Fibroblast of gingiva (primary cell): ENCODE results near the gene SPOPL.
"Not testable (repeated sequence)": the region's sequence is repeated elsewhere in the genome, so short reads cannot be mapped to it uniquely, and the experiment has no call there.

Experiments
- DNase-seq: peaks from one replicate; pipeline ENCODE4 v3.0.0-alpha.2; 2011; ENCODE audit warnings: low read depth

Gene SPOPL

GRCh38 chr2:138523673-138524042 is 22.1 kb downstream of the SPOPL start:
- not testable (repeated sequence) for DNase-seq

- not testable (repeated sequence) for DNase-seq
Observed at GRCh38 chr2:138524353-138524752, 22.8 kb downstream of the SPOPL start.

- no peak for DNase-seq
Observed at GRCh38 chr2:138531913-138532312, 30.3 kb downstream of the SPOPL start.

- no peak for DNase-seq
Observed at GRCh38 chr2:138534791-138535190, 33.2 kb downstream of the SPOPL start.

DNA sequence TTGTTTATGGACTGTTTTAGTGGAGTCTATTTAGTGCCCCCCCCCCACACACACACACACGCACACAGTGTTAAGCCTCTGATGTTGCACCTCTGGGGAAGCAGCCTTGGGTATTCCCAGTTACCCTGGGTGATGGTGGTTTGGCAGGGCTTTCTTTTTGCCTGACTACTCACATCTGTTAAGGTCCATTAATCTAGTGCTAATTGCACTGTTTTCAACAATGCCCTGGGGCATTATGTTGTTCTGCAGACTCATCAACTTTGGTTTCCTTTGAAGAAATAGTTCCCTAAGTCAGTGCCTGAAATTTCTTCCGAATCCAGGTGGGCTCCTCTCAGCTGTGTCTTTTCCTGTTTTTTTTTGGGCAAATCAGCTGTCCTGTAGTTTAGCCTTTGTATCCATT is 34.7 kb downstream of the SPOPL start:
- DNase-seq, result peak; percentile 17

GRCh38 chr2:138536740-138537139 is 35.2 kb downstream of the SPOPL start:
- DNase-seq, result no peak

DNA sequence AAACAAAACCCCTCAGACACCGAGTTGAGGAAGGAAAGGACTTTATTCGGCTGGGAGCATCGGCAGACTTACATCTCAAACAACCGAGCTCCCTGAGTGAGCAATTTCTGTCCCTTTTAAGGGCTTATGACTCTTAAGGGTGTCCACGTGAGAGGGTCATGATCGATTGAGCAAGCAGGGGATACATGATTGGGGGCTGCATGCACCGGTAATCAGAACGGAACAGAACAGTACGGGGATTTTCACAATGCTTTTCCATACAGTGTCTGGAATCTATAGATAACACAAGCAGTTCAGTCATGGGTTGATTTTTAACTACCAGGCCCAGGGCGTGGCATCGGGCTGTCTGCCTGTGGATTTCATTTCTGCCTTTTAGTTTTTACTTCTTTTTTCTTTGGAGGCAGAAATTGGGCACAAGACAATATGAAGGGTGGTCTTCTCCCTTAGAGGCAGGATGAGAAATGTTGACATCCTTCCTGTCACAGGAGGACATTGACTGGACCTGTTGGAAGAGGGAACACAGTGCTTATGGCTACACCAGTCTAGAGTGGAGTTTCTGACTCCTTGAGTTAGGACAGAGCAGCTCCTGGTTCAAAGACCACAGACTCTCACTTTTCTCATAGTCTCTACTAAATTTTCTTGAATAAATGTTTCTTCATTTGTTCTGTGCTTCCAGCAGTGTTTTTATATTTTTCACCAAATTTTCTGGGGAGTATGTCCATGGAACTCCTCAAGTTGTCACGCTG is 35.8 kb downstream of the SPOPL start:
- DNase-seq, result no peak

DNA sequence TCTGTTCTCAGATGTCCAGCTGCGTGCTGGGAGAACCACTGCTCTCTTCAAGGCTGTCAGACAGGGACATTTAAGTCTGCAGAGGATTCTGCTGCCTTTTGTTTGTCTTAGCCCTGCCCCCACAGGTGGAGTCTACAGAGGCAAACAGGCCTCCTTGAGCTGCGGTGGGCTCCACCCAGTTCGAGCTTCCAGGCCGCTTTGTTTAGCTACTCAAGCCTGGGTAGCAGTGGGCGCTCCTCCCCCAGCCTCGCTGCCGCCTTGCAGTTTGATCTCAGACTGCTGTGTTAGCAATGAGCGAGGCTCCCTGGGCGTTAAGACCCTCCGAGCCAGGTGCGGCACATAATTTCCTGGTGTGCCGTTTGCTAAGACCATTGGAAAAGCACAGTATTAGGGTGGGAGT is 42.6 kb downstream of the SPOPL start:
- not testable (repeated sequence) for DNase-seq

DNA sequence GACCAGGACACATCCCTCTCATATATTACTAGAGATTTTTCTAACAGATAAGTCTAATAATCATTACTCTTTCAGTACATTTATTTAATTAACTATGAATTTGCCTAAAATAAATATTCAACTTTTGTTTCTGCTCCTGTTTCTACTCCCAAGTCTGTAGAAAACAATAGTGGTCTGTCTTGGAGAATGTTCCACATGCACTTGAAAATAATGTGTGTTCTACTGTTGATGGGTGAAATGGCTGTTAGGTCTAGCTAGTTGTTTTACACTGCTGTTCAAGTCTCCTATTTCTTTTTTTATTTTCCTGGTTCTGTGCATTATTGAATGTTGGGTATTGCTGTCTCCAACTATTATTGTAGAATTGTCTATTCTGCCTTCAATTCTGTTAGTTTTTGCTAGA is 47.2 kb downstream of the SPOPL start:
- no peak for DNase-seq

DNA sequence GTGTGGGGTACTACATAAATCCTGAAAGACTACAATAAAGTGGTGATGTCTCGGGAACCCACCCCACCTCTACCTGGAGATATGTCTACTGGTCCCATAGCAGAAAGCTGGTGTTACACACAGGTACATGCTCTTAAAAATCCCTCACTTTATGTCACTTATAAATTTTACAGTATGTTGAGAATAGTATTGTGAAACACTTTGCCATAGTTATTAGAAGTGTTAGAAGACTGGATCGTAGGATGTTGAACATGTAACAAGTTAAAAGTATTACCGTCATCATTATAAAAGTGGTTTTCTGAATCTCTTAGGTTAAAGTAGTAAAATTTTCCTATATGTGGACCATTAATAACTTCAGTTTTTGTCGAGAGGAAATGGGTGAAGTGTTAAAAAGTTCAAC is 48.6 kb downstream of the SPOPL start:
- no peak for DNase-seq

- no peak for DNase-seq
Observed at GRCh38 chr2:138550670-138551287, 49.2 kb downstream of the SPOPL start.

- DNase-seq, result no peak
Observed at GRCh38 chr2:138554123-138554522, 52.6 kb downstream of the SPOPL start.

GRCh38 chr2:138559641-138560040 is 58.1 kb downstream of the SPOPL start:
- no peak for DNase-seq

DNA sequence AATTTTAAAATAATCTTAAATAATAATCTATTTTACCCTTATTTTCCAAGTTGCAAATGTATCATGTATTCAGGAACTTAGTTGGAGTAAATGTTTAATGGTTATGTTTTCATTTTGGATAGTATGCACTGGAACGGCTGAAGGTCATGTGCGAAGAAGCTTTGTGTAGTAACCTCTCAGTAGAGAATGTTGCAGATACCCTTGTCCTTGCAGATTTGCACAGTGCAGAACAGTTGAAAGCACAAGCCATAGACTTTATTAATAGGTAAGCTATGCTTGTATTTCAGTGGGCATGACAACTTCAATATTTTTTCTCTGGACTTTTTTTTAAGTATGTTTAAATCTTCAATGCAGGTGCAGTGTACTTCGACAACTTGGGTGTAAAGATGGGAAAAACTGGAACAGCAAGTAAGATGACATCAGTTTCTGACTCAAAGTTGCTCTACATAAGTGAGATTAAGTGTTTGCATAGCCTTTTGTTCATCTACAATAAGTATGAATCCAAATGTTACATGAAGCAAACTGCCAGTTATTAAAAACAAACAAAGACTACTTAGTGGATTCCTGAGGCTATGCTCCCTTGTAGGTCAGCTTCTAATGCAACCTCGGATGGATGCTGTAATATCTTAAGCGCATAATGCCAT is 63.1 kb downstream of the SPOPL start:
- no peak for DNase-seq

DNA sequence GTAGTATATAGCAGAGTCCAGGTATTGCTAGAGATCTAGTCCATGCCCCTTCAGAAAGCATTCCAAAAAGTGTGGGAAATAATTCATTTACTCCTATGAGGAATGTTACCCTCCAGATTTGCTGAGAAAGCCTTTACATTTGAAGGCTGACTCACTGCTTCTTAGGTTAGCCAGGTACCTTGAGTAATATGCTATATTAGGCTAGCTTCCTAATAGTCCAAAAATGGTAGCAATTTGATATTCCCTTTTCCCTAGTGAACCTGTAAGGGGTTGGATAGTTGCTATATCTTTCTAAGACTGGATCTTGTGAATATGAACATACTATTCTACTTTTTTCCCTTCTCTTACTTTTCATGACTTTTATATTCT is 63.6 kb downstream of the SPOPL start:
- DNase-seq, result no peak

GRCh38 chr2:138572318-138572717 is 70.7 kb downstream of the SPOPL start:
- no peak for DNase-seq

DNA sequence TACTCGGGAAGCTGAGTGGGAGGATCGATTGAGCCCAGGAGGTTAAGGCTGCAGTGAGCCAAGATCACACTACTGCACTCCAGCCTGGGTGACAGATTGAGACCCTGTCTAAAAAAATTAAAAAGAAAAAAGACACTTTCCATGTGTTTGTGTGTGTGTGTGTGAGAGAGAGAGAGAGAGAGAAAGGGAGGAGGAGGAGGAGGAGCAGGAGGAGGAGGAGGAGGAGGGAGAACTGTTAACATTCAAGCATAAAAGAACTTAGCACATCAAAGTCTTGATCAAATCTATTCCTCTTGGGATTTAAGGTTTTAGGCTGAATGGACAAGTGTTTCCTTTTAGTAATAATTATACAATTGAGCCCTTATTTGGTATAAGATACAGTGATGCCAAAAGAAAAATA is 75.5 kb downstream of the SPOPL start:
- no peak for DNase-seq

GRCh38 chr2:138579556-138579955 is 78.0 kb downstream of the SPOPL start:
- no peak for DNase-seq

- no peak for DNase-seq
Observed at GRCh38 chr2:138581909-138582308, 80.3 kb downstream of the SPOPL start.

- DNase-seq, result no peak
Observed at GRCh38 chr2:138589663-138590062, 88.1 kb downstream of the SPOPL start.

GRCh38 chr2:138596403-138596802 is 94.8 kb downstream of the SPOPL start:
- no peak for DNase-seq

- DNase-seq, result no peak
Observed at GRCh38 chr2:138600732-138601457, 99.3 kb downstream of the SPOPL start.
